HG02840 (cell line): ENCODE results near the gene SLC25A22.

Experiments used
- ATAC-seq: cut with Tn5 transposase; IDR thresholded peaks from one replicate; pipeline ENCODE4 v1.9.1; 2021; ENCODE audit warnings: mild to moderate bottlenecking, moderate library complexity, moderate number of reproducible peaks; ENCODE audit not compliant: unreplicated experiment, low FRiP score

The SLC25A22 gene

GRCh38 chr11:798093-798713, at the start of gene SLC25A22:
SLC25A22 (minus strand) TSS chr11:798281; CDS start chr11:795006, 3,275 bp downstream.
- ATAC-seq = peak; percentile 53

DNA sequence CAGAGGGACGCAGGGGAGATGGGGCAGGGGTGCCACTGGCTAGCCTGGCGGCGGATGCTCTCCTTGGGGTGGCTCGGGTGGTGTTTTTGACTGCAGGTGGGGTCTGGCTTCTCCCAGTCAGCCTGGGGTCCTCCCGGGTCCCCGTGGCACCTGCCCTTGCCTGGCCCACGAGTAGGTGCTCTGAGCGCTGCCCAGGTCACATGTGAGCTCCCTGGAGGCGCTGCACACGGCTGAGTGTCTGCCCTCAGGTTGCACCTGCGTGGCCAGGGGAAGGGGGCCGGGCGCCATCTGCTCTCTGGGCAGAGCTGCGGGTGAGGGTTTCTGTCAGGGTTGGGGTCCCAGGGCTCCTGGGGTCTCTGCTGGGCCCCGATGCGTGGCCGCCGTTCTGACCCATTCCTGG, 49.8 kb upstream of the SLC25A22 start:
- no peak for ATAC-seq

GRCh38 chr11:846496-847098, 48.5 kb upstream of the SLC25A22 start:
- ATAC-seq = no peak

GRCh38 chr11:845872-846495, 47.9 kb upstream of the SLC25A22 start:
- no peak for ATAC-seq

GRCh38 chr11:844693-845644, 46.9 kb upstream of the SLC25A22 start:
- ATAC-seq = no peak

DNA sequence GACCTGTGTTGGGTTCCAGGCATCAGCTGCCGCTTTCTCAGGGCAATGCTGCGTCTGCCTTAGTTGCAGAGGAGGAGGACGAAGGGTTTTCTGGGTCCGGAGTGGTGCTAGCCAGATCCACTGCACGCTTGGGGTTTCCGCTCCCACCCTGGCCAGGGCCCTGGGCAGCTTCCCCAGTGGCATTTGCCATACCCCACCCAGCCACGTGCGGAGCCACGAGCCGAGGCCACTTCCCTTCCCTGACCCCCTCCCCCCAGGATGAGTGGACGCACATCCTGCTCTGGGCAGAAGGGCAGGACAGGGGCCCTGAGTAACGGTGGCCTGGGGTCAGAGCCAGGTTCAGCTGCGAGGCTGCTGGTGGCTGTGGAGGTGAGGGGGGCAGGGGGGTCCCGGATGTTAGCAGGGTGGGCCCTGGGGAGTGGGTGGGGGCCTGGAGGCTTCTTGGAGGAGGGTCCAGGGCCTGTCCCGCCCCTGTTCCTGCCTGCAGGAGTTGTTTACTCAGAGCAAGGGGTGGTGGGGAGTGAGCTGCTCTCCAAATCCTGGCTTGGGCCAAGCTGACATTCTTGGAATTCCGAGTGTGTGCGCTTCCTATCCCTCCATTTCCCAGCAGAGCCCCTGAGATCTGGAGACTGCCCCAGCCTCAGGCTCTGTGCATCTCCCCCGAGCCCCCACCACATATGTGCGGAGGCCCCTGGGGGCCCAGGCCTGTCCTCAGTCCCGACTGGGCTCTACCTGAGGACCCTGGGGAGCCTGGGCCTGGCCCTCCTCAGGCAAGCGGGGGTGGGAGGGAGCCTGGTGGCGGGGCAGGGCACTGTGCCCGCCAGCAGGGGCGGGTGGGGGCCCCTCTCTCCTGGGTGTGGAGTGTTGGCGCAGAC, 46.0 kb upstream of the SLC25A22 start:
- no peak for ATAC-seq

DNA sequence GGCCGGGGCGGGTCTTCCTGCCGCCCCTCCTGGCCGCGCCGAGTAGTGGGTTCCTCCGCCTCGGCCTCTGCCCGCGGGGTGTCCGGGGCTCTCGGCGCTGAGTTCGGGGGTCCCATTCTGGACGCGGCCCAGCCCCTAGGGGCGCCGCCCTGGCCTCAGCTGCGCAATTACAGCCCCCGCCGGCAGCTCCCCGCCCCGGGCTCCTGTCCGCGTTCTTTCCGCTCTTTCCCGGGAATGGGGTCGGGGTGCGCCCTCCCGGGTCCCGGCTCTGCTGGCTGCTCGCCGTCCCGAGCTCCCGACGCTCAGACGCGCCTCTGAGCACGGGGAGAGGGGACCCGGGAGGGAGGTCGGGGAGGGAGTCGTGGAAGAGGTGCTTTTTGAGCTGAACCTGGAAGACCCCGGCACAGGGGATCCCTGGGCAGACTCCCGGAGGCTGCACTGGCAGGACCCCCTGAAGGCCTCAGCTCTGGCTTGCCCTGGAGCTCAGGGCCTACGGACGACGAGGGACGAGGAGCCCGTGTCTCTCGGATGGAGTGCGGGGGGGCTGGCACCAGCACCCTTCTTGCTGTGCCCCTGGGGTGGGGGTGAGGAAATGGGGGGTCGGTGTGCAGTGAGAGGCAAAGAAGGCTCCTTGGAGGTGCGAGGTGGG, 45.1 kb upstream of the SLC25A22 start:
- ATAC-seq = peak; percentile 7

GRCh38 chr11:842370-843002, 44.4 kb upstream of the SLC25A22 start, which contains the start of the genes POLR2L and TSPAN4:
POLR2L (minus strand) TSS chr11:842529; CDS start chr11:842508, 21 bp downstream.
TSPAN4 (plus strand) TSS chr11:842852; CDS start chr11:850305, 7,453 bp downstream.
- peak; percentile 65 for ATAC-seq

DNA sequence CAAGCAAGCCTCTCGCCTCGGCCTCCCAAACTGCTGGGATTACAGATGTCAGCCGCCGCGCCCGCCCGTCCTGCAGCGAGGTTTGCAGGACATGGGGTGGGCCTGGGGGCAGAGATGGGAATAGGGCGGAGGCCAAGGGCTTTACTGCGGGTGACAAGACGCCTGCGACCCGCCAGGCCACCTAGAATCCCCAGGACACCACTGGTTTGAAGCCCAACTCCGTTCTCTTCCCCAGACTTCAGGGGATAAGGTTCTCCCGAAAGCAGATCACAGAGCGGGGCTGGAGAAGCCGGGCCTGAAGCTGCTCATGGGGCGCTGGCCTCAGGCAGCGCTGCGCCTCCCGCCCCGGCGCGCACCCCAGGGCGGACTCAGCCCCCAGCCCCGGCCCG, 43.9 kb upstream of the SLC25A22 start:
- peak; percentile 26 for ATAC-seq

- no peak for ATAC-seq
Observed at GRCh38 chr11:839875-840617, 42.0 kb upstream of the SLC25A22 start.

- ATAC-seq = no peak
Observed at GRCh38 chr11:839280-839623, 41.2 kb upstream of the SLC25A22 start.

DNA sequence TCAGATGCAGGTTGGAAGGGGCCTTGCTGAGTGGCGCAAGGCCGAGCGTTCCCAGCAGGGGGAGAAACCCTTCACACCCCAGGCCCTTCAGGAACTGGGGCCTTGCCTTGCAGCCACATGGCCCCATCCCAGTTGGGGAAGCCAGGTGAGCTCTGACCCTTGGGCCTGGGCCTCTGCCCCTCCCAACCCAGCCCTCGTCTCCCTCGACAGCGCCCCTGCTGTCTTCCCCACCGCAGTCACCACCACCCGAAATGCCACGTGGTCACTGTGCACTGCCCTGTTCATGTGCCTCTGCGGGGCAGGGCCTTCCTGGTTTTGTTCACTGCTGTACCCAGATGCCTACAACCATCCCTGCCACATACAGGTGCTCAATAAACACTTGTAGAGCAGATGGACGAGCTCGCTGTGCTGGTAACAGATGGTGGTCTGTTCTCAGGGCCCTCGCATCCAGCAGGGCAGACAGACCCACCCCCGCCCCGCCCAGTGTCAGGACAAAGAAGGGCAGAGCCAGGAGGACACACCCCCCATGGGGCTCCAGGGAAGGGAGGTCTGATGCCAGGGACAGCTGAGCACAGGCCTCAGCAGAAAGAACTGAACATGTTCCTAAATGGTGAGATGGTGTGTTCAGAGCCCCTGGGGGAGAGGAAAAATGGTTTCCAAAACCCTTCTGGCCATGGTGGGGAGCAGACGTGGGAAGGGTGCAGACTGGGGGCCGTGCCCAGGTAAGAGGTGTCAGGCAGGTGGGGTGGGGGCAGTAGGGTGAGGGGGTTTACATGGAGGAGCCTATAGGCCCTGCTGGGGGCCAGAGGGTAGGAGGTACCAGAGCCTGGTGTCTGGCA, 40.6 kb upstream of the SLC25A22 start:
- no peak for ATAC-seq

DNA sequence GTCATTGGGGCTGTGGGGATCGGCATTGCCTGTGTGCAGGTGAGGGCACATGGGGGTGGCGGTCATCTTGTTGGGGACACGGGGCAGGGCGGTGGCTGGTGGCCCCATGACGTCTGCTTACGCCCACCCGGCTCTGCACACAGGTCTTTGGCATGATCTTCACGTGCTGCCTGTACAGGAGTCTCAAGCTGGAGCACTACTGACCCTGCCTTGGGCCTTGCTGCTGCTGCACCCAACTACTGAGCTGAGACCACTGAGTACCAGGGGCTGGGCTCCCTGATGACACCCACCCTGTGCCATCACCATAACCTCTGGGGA, 39.9 kb upstream of the SLC25A22 start:
- no peak for ATAC-seq

- ATAC-seq = no peak
Observed at GRCh38 chr11:837189-837989, 39.3 kb upstream of the SLC25A22 start.

- ATAC-seq = no peak
Observed at GRCh38 chr11:836700-837099, 38.6 kb upstream of the SLC25A22 start.

GRCh38 chr11:836274-836673, 38.2 kb upstream of the SLC25A22 start:
- ATAC-seq = no peak
